Parathyroid adenoma (tissue), 2 donors: ENCODE measurements around the gene LRRC42.

Source experiments
- H2AFZ ChIP-seq: fragments of 300-600 bp; sonication (generic); one replicate; pipeline ENCODE4 v1.7.0; 2017; ENCODE audit warnings: antibody characterized with exemption, mild to moderate bottlenecking
- H3K27ac ChIP-seq: fragments of 300-600 bp; sonication (generic); one replicate; pipeline ENCODE4 v1.7.0; 2017
- H3K27me3 ChIP-seq: fragments of 300-600 bp; sonication (generic); one replicate; pipeline ENCODE4 v1.7.0; 2017; ENCODE audit warnings: low read length; ENCODE audit not compliant: control insufficient read depth, insufficient read depth
- H3K36me3 ChIP-seq: fragments of 300-600 bp; sonication (generic); one replicate; pipeline ENCODE4 v1.7.0; 2017; ENCODE audit warnings: low read length; ENCODE audit not compliant: control insufficient read depth, insufficient read depth
- H3K4me1 ChIP-seq: fragments of 300-600 bp; sonication (generic); one replicate; pipeline ENCODE4 v1.7.0; 2017; ENCODE audit warnings: control low read depth
- H3K4me2 ChIP-seq: fragments of 300-600 bp; sonication (generic); one replicate; pipeline ENCODE4 v1.7.0; 2017; ENCODE audit warnings: low read length
- H3K4me3 ChIP-seq: fragments of 300-600 bp; sonication (generic); one replicate; pipeline ENCODE4 v1.7.0; 2017; ENCODE audit warnings: low read depth, low read length
- H3K79me2 ChIP-seq: fragments of 300-600 bp; sonication (generic); one replicate; pipeline ENCODE4 v1.7.0; 2017; ENCODE audit warnings: control low read depth
- H3K9ac ChIP-seq: fragments of 300-600 bp; sonication (generic); one replicate; pipeline ENCODE4 v1.7.0; 2017; ENCODE audit warnings: mild to moderate bottlenecking
- H3K9me3 ChIP-seq: fragments of 300-600 bp; sonication (generic); one replicate; pipeline ENCODE4 v1.7.0; 2017; ENCODE audit warnings: low read length; ENCODE audit not compliant: control insufficient read depth
- CTCF ChIP-seq: fragments of 300-600 bp; sonication (generic); IDR thresholded peaks from one replicate; pipeline ENCODE4 v1.7.0; 2017; ENCODE audit warnings: antibody characterized with exemption, mild to moderate bottlenecking
- donor health status: primary hyperparathyroidism.

The LRRC42 gene

GRCh38 chr1:54011316-54012007 lies 65.3 kb downstream of the LRRC42 start:
- Histone ChIP-seq H3K27ac (no peak overlapping the region), H3K79me2 (no peaks in the 10 kb centered on the region), H2AFZ (no peak overlapping the region), H3K9ac (no peak overlapping the region), H3K36me3 (no peaks in the 10 kb centered on the region), H3K9me3 (no peaks in the 10 kb centered on the region), H3K4me1 (no peaks in the 10 kb centered on the region), H3K4me2 (no peak overlapping the region), H3K27me3 (no peaks in the 10 kb centered on the region), H3K4me3 (no peak overlapping the region)
- no peak for TF ChIP-seq CTCF

- no peaks in the 10 kb centered on the region for H3K9me3 ChIP-seq
- H3K9ac ChIP-seq: no peak overlapping the region
- no peak overlapping the region for H3K4me3 ChIP-seq
- no peak overlapping the region for H2AFZ ChIP-seq
- H3K36me3 ChIP-seq: no peaks in the 10 kb centered on the region
- H3K27ac ChIP-seq: no peak overlapping the region
- H3K27me3 ChIP-seq: no peaks in the 10 kb centered on the region
- no peak for TF ChIP-seq CTCF
- no peaks in the 10 kb centered on the region for H3K79me2 ChIP-seq
- no peaks in the 10 kb centered on the region for H3K4me1 ChIP-seq
- no peak overlapping the region for H3K4me2 ChIP-seq
These were observed 65.8 kb downstream of the LRRC42 start for GRCh38 chr1:54012008-54012325.

- H3K79me2 ChIP-seq: no peaks in the 10 kb centered on the region
- no peak overlapping the region for H3K27ac ChIP-seq
- H3K4me3 ChIP-seq: no peak overlapping the region
- no peaks in the 10 kb centered on the region for H3K27me3 ChIP-seq
- H3K9ac ChIP-seq: no peak overlapping the region
- no peak overlapping the region for H2AFZ ChIP-seq
- no peak overlapping the region for H3K4me2 ChIP-seq
- TF ChIP-seq CTCF: no peak
- no peaks in the 10 kb centered on the region for H3K9me3 ChIP-seq
- H3K4me1 ChIP-seq: no peaks in the 10 kb centered on the region
- H3K36me3 ChIP-seq: no peaks in the 10 kb centered on the region
These were observed 66.7 kb downstream of the LRRC42 start for GRCh38 chr1:54012863-54013262.

GRCh38 chr1:54013393-54014008 lies 67.4 kb downstream of the LRRC42 start:
- Histone ChIP-seq H2AFZ (no peak overlapping the region), H3K27me3 (no peaks in the 10 kb centered on the region), H3K4me3 (no peak overlapping the region), H3K9me3 (no peaks in the 10 kb centered on the region), H3K4me2 (no peak overlapping the region), H3K4me1 (no peaks in the 10 kb centered on the region), H3K36me3 (no peaks in the 10 kb centered on the region), H3K79me2 (no peaks in the 10 kb centered on the region), H3K9ac (no peak overlapping the region), H3K27ac (no peak overlapping the region)
- no peak for TF ChIP-seq CTCF

GRCh38 chr1:54014009-54014629 lies 68.0 kb downstream of the LRRC42 start:
- H3K9me3 ChIP-seq: no peaks in the 10 kb centered on the region
- no peak overlapping the region for H3K9ac ChIP-seq
- H3K4me1 ChIP-seq: no peaks in the 10 kb centered on the region
- no peak for TF ChIP-seq CTCF
- H2AFZ ChIP-seq: no peak overlapping the region
- no peak overlapping the region for H3K4me2 ChIP-seq
- H3K36me3 ChIP-seq: no peaks in the 10 kb centered on the region
- no peaks in the 10 kb centered on the region for H3K27me3 ChIP-seq
- H3K79me2 ChIP-seq: no peaks in the 10 kb centered on the region
- no peak overlapping the region for H3K4me3 ChIP-seq
- H3K27ac ChIP-seq: no peak overlapping the region
